DND-41 (cell line): ENCODE measurements around the gene CFD.
"Not testable (repeated sequence)": the region's sequence is repeated elsewhere in the genome, so short reads cannot be mapped to it uniquely, and the experiment has no call there.

Experiments
- ATAC-seq: fragments of 200-7000 bp; cut with Tn5 transposase; 3 replicates; pipeline ENCODE4 v1.9.1; 2021; ENCODE audit warnings: low read depth; ENCODE audit not compliant: insufficient read depth
- DNase-seq: peaks from one replicate; pipeline ENCODE4 v3.0.0-alpha.2; 2020
- H2AFZ ChIP-seq: 2 replicates; pipeline ENCODE4 v1.6.0; 2012; ENCODE audit warnings: low read depth, low read length
- H3K27ac ChIP-seq: 2 replicates; pipeline ENCODE4 v1.5.1; 2012; ENCODE audit warnings: low read length, inconsistent platforms
- H3K27me3 ChIP-seq: fragments of 200-600 bp; sonication (generic); 2 replicates; pipeline ENCODE4 v1.6.0; 2012; ENCODE audit warnings: low read length, mild to moderate bottlenecking, inconsistent platforms; ENCODE audit not compliant: insufficient read depth, poor library complexity
- H3K36me3 ChIP-seq: 2 replicates; pipeline ENCODE4 v1.5.1; 2012; ENCODE audit warnings: low read length, inconsistent platforms; ENCODE audit not compliant: insufficient read depth
- H3K4me1 ChIP-seq: 2 replicates; pipeline ENCODE4 v1.5.1; 2012; ENCODE audit warnings: mild to moderate bottlenecking, low read length; ENCODE audit not compliant: insufficient read depth
- H3K4me2 ChIP-seq: 2 replicates; pipeline ENCODE4 v1.6.0; 2012; ENCODE audit warnings: mild to moderate bottlenecking, moderate library complexity, low read length, inconsistent platforms; ENCODE audit not compliant: insufficient read depth
- H3K4me3 ChIP-seq, 2 experiments: fragments of 200-600 bp in 1 of 2; shearing (Covaris generic) in 1 of 2; 2 replicates each; pipeline ENCODE4 v1.5.1; 2012 to 2016; ENCODE audit warnings: inconsistent platforms in 2 of 2, low read length in 2 of 2, mild to moderate bottlenecking in 2 of 2, low read depth in 1 of 2, moderate library complexity in 1 of 2
- H3K79me2 ChIP-seq: 2 replicates; pipeline ENCODE4 v1.6.0; 2012; ENCODE audit warnings: low read length, inconsistent platforms; ENCODE audit not compliant: insufficient read depth
- H3K9ac ChIP-seq: 2 replicates; pipeline ENCODE4 v1.6.0; 2012; ENCODE audit warnings: low read depth, mild to moderate bottlenecking, inconsistent platforms, low read length, moderate library complexity
- H3K9me3 ChIP-seq: 2 replicates; pipeline ENCODE4 v1.5.1; 2012; ENCODE audit warnings: low read length, moderate library complexity, mild to moderate bottlenecking, inconsistent platforms; ENCODE audit not compliant: insufficient read depth, severe bottlenecking
- H4K20me1 ChIP-seq: 2 replicates; pipeline ENCODE4 v1.6.0; 2012; ENCODE audit warnings: low read length; ENCODE audit not compliant: insufficient read depth
- EZH2 ChIP-seq: IDR thresholded peaks from 3 replicates; pipeline ENCODE4 v1.6.1; 2012; ENCODE audit warnings: borderline replicate concordance, low read depth, mild to moderate bottlenecking, moderate library complexity, low read length, inconsistent platforms; ENCODE audit not compliant: severe bottlenecking
- TF ChIP-seq, protein P1 (sequence below): IDR thresholded peaks from 2 replicates; pipeline ENCODE4 v1.5.1; 2012; ENCODE audit warnings: borderline replicate concordance, low read length, moderate library complexity, mild to moderate bottlenecking; ENCODE audit not compliant: poor library complexity, severe bottlenecking; ENCODE audit errors: extremely low read depth

CFD gene

DNA sequence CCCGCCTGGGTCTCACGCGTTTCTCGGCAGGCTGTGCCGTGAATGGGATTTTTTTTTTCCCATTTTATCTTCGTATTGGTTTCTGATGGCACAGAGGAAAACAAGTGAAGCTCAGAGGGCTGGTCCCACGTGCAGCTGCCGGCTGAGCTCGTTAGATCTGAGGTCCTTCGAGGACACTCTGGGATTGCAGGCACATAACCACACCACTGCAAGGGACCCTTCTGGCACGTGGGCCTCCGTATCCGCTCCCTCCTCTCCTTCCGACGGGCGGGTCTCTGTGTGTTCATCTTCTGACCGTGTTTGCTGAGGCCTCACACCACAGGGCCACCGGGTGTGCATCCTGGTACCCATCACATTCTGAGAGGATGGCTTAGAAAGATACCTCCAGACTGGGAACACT is 16.6 kb downstream of the CFD start:
- no peaks in the 10 kb centered on the region for H3K9me3 ChIP-seq
- ATAC-seq: no peak
- no peaks in the 10 kb centered on the region for H3K4me1 ChIP-seq
- H3K4me3 ChIP-seq: no peak overlapping the region
- H4K20me1 ChIP-seq: peaks cover 5% of the 10 kb centered on the region; the same call in 1 of the 2 replicates
- no peak overlapping the region for H2AFZ ChIP-seq
- no peak overlapping the region for H3K27ac ChIP-seq
- H3K27me3 ChIP-seq: no peaks in the 10 kb centered on the region
- H3K79me2 ChIP-seq: no peaks in the 10 kb centered on the region
- TF ChIP-seq, protein P1, sequence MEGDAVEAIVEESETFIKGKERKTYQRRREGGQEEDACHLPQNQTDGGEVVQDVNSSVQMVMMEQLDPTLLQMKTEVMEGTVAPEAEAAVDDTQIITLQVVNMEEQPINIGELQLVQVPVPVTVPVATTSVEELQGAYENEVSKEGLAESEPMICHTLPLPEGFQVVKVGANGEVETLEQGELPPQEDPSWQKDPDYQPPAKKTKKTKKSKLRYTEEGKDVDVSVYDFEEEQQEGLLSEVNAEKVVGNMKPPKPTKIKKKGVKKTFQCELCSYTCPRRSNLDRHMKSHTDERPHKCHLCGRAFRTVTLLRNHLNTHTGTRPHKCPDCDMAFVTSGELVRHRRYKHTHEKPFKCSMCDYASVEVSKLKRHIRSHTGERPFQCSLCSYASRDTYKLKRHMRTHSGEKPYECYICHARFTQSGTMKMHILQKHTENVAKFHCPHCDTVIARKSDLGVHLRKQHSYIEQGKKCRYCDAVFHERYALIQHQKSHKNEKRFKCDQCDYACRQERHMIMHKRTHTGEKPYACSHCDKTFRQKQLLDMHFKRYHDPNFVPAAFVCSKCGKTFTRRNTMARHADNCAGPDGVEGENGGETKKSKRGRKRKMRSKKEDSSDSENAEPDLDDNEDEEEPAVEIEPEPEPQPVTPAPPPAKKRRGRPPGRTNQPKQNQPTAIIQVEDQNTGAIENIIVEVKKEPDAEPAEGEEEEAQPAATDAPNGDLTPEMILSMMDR: no peak
- TF ChIP-seq EZH2: no peak
- H3K9ac ChIP-seq: no peak overlapping the region
- H3K36me3 ChIP-seq: peaks cover 54% of the 10 kb centered on the region
- no peak for DNase-seq
- no peak overlapping the region for H3K4me2 ChIP-seq

DNA sequence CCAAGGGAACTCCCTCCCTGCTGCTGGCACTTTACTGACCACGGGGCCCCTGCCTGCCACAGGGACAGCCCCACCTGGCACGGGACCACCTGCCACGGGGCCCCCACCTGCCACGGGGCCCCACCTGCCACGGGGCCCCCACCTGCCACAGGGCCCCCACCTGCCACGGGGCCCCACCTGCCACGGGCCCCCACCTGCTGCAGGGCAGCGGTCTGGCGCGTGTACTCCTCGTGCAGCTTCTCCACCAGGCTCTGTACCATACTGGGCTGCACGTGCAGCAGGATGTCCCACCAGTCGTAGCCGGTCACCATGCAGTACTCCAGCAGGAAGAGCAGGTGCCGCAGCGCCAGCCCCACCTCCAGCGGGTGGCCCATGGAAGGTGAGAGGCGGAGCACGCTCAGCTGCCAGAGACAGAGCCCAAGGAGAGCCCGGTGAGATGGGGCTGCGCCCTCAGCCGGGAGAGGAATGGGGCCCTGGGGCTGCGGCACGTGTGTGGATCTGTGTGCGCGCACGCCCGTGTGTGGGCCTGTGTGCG is 17.4 kb downstream of the CFD start:
- Histone ChIP-seq H3K4me3 (no peak overlapping the region), H3K36me3 (peaks cover 57% of the 10 kb centered on the region), H4K20me1 (peaks cover 5% of the 10 kb centered on the region; the same call in 1 of the 2 replicates), H3K79me2 (no peaks in the 10 kb centered on the region), H2AFZ (no peak overlapping the region), H3K9me3 (no peaks in the 10 kb centered on the region), H3K4me2 (no peak overlapping the region), H3K4me1 (no peaks in the 10 kb centered on the region), H3K27me3 (no peaks in the 10 kb centered on the region), H3K9ac (no peak overlapping the region), H3K27ac (no peak overlapping the region)
- ATAC-seq (no peak), DNase-seq (no peak)
- TF ChIP-seq, protein P1: no peak
- no peak for TF ChIP-seq EZH2

DNA sequence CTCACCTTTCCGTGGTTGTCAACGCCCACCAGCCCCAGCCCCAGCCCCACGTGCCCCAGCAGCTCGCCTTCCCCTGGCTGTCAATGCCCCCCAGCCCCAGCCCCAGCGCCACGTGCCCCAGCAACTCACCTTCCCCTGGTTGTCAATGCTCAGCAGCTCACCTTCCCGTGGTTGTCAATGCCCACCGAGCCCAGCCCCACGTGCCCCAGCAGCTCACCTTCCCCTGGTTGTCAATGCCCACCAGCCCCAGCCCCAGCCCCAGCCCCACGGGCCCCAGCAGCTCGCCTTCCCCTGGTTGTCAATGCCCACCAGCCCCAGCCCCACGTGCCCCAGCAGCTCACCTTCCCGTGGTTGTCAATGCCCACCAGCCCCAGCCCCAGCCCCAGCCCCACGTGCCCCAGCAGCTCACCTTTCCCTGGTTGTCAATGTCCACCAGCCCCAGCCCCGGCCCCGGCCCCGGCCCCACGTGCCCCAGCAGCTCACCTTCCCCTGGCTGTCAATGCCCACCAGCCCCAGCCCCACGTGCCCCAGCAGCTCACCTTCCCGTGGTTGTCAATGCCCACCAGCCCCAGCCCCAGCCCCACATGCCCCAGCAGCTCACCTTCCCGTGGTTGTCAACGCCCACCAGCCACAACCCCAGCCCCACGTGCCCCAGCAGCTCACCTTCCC is 18.7 kb downstream of the CFD start:
- H3K9ac ChIP-seq, DNase-seq, H4K20me1 ChIP-seq, H3K9me3 ChIP-seq, H3K27me3 ChIP-seq, H3K4me1 ChIP-seq, H3K27ac ChIP-seq, H3K4me2 ChIP-seq, H3K79me2 ChIP-seq, ATAC-seq, H3K4me3 ChIP-seq, H2AFZ ChIP-seq: not testable (repeated sequence)
- peaks cover 66% of the 10 kb centered on the region for H3K36me3 ChIP-seq

DNA sequence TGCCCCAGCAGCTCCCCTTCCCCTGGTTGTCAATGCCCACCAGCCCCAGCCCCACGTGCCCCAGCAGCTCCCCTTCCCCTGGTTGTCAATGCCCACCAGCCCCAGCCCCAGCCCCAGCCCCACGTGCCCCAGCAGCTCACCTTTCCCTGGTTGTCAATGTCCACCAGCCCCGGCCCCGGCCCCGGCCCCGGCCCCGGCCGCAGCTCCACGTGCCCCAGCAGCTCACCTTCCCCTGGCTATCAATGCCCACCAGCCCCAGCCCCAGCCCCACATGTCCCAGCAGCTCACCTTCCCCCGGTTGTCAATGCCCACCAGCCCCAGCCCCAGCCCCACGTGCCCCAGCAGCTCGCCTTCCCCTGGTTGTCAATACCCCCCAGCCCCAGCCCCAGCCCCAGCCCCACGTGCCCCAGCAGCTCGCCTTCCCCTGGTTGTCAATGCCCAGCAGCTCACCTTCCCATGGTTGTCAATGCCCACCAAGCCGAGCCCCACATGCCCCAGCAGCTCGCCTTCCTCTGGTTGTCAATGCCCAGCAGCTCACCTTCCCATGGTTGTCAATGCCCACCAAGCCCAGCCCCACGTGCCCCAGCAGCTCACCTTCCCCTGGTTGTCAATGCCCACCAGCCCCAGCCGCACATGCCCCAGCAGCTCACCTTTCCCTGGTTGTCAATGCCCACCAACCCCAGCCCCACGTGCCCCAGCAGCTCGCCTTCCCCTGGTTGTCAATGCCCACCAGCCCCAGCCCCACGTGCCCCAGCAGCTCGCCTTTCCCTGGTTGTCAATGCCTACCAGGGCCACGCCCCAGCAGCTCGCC is 19.5 kb downstream of the CFD start:
- not testable (repeated sequence) for DNase-seq, H3K27ac ChIP-seq, H4K20me1 ChIP-seq, H2AFZ ChIP-seq, H3K9me3 ChIP-seq, H3K4me3 ChIP-seq, H3K4me1 ChIP-seq, ATAC-seq, H3K4me2 ChIP-seq, H3K9ac ChIP-seq, H3K27me3 ChIP-seq, H3K79me2 ChIP-seq
- H3K36me3 ChIP-seq: peaks cover 66% of the 10 kb centered on the region
